GM12872 (cell line): ENCODE measurements around the gene AXL.

Experiments used
- CTCF ChIP-seq: IDR thresholded peaks from 3 replicates; pipeline ENCODE4 v1.5.1; 2011; ENCODE audit warnings: low read depth, mild to moderate bottlenecking, low read length, moderate library complexity; ENCODE audit not compliant: insufficient read depth

Gene AXL

GRCh38 chr19:41225238-41226052 is 6.4 kb downstream of the AXL start:
- no peak for TF ChIP-seq CTCF

GRCh38 chr19:41226053-41226873 is 7.2 kb downstream of the AXL start:
- TF ChIP-seq CTCF = no peak

- no peak for TF ChIP-seq CTCF
Observed at GRCh38 chr19:41226874-41227390, 7.9 kb downstream of the AXL start.

GRCh38 chr19:41228486-41228885 is 9.5 kb downstream of the AXL start:
- TF ChIP-seq CTCF = no peak

GRCh38 chr19:41230067-41230857 is 11.2 kb downstream of the AXL start:
- no peak for TF ChIP-seq CTCF

GRCh38 chr19:41232686-41233085 is 13.7 kb downstream of the AXL start:
- no peak for TF ChIP-seq CTCF

GRCh38 chr19:41233748-41234240 is 14.8 kb downstream of the AXL start:
- TF ChIP-seq CTCF = no peak
